Measurements from ENCODE around the gene SLAMF6.
A peak's percentile ranks its signal among the peaks of the same experiment; 100 is the strongest.

SLAMF6 gene

DNA sequence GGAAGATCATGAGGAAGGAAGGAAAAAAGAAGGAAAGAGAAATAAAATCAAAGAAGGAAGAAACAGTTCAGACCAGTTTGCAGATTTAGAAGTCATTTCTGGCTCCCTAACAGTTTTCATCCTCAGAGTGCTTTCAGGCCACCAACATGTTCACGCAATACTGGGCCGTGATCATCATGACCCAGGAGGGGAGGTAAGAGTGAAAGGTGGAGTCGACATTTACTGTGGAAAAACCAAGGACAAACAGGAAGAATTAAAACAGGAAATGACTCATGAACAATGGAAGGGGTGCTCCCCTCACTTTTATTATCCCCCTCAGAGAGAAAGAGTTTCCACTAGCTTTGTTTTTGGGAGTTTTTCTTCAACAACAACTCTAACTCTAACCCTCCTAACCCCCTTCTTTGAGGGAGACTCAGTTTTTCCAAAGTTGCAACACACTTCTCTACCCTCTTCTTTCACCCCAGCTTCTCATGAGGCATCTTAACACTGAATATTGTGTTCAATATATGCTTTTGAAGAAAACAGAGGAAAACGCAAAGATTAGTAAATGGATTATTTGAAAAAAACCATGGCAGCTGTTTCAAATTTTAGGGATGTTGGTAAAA lies 62.3 kb downstream of the SLAMF6 start:
- DNase-seq = peak; percentile 53

DNA sequence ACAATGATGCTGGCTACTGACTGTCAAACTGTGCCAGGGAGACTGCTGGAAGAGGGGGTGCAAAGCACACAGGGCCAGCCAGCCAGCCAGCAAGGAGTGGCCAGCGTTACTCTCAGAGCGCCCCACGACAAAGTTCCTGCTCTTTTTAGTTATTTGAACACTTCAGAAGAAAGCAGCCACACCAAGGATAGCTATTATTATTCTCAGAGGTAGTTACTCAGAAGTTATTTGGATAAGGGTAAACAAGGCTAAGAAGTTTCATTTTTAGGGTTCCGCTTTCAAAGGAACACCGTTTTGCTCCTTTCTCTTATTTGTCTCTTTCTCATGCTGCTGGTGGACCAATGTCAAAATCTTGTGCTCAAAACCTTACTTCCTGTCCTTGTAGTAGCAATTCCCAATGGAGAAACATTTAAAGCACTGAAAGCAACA lies 62.8 kb downstream of the SLAMF6 start:
- no peak for DNase-seq

DNA sequence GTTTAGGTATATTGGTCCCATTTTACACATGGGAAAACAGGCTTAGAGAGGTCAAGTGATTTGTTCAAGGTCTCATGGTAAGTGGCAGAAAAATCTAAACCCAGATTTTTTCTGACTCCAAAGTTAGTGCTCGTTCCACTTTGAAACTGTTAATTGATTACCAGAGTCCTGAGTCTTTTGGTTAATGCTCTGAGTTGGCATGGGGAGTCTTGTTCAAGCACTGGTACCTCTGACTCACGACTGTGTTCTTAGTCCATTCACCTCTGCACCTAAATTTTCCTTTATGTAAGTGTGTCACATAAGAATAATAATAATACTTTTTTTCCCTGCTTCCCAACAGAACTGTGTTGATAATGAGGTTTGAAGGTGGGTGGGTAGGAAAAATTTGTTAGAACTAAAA lies 63.4 kb downstream of the SLAMF6 start:
- DNase-seq = peak; percentile 59

DNA sequence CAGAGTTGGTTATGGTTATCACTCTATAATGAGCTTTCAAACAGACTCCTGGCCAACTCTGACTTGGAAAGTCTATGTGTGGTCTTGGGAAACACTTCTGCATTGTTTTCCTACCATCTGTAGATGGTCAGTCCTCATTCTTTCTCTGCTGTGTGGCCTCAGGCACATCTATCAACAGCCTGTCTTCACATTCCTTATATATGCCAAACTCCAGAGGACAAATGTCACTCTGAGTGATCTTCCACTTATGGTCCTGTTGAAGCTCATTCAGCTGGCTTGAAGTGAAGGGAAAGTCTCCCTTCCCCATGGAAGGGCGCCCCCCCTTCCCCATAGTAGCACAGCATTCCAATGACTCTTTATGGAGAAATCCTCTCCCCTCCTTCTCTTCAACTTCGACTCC lies 64.0 kb downstream of the SLAMF6 start:
- no peak for DNase-seq

DNA sequence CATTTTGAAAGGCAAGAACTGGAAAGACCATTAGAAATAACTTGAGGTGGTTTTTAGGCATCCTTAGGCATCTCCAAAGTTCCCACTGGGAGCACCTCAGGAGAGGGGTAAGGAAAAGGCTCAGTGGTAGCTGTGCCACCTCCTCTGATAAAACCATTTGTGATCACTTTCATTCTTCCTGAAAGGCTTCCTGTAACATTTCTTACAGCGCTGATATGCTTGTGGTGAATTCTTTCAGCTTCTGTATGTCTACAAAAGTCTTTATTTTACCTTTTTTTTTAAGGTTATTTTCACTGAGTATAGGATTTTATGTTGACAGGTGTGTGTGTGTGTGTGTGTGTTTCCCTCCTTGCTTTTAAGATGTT lies 67.9 kb downstream of the SLAMF6 start:
- no peak for DNase-seq

DNA sequence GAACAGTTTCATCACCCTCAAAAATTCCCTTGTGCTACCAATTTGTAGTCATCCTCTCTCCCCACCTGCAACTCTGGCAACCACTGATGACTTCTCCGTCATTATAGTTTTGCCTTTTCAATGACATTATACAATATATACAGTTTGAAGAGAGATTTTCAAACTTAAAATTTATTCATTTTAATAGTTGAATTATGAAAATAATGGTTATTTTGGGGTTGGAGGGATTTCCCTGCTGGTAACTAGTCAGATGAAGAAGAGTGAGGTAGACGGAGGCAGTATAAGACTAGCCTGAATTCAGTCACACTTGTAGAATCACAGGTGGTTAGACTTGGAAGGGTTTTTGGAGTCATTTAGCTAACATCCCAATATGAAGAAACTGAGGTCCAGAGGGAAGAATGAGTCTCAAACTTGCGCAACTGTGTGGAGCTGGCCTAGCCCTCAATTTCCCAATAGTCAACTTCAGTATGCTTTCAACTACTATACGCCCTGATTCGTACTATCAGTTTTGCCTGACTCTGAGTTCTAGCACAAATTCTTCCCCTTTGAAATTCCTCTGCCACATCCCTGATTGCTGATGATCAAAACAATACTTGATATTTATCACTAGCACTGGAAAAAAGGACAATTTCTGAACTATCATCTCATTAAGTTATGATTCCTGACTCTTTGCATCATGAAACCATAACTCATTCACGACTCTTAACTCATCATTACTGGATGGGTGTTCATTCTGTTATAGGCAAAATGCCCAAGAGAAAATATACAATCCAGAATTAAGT lies 68.5 kb downstream of the SLAMF6 start:
- DNase-seq = peak; percentile 85

DNA sequence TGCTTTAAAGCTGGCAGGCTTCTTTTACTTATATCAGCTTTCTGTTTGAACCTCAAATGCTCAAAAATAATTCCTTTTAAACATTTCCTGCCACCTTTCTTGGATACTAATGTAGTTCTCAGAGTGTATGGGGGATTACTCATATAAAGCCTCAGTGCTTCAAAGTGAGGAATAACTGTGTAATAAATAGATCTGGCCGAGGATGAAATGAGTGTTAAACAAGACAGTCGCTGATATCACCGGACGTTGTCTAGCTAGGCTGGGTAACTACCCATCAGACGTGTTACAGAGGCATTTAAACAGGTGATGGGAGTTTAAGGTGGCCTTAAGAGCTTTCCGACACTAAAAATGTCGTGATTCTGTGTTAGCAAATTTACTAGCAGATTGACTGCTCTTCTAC lies 69.6 kb downstream of the SLAMF6 start:
- peak; percentile 91 for DNase-seq

DNA sequence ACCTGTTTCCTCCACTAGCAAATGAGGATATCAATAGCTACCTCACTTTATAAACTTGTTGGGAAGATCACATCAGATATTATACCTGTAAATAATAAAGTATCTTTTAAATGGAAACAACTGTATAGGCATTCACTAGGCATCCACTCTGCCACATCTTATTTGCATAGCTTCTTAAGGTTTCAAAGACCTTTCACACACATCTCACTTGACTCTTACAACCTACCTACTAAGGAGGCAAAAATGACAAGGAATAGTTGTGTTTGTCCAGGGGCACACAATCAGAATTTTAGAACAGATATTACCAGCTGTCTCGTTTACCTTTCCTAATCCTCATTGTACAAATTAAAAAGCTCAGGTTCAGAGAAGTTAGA lies 71.2 kb downstream of the SLAMF6 start:
- DNase-seq = no peak

DNA sequence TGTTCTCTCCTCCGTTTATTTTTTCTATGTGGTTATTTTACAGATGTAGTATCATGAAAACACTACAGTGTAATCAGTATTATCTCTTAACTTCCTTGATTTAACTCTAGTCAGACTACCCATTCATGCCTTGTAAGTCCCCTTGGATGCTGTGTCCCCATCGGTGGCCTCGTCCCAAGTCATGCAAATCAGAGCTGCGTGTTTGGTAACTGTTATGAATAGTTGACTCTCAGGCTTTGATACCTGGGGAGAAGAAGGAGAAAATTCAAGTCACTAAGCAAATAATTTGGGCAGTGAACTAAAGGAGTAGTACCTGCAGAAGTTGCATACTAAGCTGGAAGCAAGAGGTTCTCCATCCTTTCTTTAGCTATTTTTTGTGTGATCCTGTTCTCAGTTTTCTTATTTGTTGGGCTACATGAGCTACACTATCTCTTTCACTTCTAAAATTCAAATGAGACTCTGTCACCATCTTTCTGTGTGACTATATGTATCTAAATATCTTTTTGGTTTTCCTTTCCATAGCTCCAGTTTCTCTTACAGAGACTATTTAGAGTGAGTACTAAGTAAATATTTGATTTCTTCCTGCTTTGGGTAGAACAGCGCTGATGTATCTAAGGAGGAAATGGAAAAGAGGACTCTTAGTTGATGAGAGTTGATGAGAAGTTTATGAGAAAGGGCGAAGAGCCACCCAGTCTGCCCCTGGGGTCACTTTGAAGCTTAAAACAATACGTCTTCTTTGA lies 71.8 kb downstream of the SLAMF6 start:
- DNase-seq = peak; percentile 34

DNA sequence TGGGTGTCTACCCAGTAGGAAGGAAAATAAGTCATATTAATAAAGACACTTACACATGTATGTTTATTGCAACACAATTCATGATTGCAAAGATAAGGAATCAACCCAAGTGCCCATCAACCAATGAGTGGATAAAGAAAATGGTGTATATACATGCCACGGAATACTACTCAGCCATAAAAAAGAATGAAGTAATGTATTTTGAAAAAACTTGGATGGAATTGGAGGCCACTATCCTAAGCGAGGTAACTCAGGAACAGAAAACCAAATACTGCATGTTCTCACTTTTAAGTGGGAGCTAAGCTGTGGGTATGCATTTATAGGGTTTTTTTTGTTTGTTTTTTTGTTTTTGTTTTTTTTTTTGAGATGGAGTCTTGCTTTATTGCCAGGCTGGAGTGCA lies 73.6 kb downstream of the SLAMF6 start:
- DNase-seq = no peak

DNA sequence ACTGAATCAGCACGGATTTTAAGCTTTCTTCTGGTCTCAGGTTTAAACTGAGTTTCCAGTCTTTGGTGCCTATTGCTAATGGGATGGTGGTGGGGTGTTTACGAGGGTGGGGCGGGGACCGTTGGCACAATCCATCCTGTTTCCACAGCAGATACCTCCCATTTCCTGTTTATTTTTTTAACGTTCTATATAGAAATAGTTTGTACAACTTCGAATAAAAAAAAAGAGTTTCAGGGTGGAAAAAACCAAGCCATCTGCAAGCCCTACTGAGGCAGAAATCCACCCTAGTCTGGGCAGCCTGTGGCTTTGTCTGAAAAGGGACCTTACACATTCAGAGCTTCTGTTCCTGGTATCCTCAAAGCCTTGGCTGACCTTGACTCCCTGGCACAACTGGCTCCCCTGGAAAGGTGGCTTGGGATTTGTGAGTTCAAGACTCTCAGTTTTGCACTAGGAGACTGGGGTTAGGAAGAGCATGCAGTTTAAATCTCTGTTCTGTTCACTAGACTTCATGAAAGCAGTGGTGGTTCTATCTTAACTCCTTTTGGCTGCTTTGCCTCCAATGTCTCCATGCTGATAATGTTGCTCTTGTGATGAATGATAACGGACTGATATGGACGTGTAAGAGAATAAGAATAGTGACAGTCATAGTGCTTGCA lies 76.0 kb downstream of the SLAMF6 start:
- DNase-seq = peak; percentile 28

DNA sequence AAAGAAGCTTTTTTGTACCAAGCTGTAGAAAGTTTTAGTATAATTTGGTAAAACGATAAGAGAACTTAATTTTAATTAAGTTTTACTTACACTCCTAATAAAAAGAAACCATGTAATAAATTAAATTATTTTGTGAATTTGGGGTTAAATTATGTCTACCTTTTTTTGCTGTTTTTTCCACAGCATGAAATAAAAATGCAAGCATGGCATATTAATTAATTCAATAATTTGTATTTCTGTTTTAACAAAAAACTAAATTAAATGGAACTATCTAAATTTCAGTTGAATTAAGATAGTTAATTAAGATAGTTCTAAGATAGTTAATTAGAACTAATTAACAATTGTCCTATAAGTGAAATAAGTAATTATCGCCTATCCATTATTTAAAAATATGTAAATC lies 83.3 kb downstream of the SLAMF6 start:
- no peak for DNase-seq

DNA sequence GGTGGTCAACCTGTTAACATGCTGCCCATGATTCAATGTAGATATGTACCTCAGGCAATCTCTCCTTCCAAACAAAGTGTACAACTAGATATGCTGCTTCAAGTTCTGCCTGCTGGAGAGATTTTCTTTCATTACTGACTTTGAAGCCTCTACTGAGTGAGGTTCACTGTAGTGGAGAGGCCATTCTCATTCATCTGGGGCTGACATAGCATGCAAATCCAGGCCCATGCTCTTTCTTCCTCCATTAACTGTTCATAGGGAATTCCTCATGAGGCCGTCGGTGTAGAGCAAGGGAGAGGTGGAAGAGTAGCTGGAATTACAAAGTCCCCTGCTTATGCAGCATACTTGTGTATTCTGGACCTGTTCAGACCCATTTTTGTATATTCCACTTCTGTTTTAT lies 84.1 kb downstream of the SLAMF6 start:
- DNase-seq = no peak

DNA sequence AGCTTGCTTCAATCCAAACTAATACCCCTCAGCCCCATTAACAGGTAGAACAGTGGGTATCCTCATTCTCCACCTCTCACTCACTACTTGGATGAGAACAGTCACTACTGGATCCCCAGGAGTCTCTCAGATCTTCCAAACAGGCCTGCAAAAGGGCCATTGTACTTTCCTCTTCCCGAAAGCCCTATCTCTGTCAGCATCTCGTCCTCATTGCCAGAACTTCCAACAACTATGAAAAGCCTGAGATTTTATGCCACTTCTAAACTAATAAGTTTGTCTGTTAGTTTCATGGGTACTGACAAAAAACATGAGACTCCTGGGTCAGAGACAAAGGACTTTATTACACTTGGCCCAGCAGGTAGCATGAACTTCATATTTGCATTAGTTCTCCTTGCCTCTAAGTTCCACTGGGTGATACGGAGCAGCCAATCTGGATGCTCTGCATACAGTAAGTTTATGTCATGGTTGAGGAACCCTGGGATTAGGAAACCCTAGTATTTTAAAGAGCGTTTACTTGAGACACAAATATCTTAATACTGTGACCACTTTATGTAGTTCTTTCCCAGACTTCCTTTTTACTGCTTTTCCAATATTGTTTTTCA lies 84.6 kb downstream of the SLAMF6 start:
- DNase-seq = no peak

DNA sequence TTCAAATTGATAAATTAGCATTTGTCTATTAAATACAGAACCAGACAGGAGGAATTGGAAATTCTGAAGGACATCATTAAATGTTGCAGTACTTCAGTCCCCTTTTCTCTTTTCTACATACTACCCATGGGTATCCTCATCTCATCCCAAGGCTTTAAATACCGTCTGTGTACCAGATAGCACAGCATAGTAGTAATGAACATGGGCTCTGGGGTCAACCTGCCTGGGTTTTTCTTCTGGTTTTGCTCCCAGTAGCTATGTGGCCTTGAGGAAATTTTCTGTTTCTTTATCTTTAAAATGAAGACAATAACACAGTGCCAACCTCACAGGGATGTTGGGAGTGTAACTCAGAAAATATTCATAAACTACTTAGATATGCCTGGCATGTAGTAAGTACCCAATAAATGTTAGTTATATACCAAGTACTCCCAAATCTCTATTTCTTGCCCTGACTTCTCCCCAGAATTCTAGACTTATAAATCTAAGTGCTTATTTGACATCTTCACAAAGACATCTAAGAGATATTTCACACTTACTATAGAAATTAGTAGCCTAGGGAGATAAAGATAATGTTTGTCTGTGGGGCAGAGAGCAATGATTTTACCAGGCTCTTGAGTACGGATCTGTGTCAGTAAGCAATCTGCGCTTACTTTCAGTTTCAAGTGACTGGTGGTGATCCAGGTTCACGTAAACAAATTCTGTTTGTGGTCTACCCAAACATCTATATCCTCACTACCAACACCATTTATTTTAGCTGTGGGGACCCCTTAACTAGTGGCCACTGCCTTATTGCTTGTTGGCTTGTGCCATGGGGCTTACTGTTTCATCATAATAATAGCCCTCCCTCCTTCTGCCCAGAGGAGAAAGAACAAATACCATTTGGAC lies 85.4 kb downstream of the SLAMF6 start:
- peak; percentile 85 for DNase-seq

DNA sequence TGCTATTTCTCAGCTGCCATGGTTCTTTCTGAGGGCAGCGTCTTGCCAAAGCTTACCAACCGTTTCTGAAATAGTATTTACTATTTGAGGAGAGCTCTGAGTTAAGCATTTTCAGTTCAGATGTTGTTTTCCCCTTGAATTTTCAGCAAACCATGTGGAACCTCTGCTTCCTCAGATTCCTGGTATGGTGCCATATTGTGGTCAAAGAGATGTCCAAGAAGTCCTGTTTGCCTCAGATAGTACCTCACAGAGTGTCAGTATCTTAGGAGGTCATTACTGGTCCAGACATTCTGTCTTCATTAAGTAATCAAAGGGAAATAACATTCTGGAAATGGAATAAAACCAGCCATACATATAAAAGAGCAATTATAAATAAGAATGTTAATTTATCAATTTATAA lies 86.1 kb downstream of the SLAMF6 start:
- DNase-seq = no peak
